Right lung (tissue), 5 donors: ENCODE data around the gene AMER3. TPM values are rescaled to one million over a fixed set of nuclear protein-coding genes. Genes with fewer than 3 reads are reported as not detected.

ENCODE experiments used
- DNase-seq, 2 donors: peaks; one replicate each; pipeline ENCODE4 v3.0.0-alpha.2; 2013
- polyA plus RNA-seq, 5 donors: library from polyadenylated mRNA; unstranded; fragments of 120-200 nt; gene quantifications; one replicate each; pipeline versions ENCODE4 v1.2.1 to v1.2.3, GENCODE V29; 2013; ENCODE audit warnings: inconsistent platforms in 1 of 5, low replicate concordance in 1 of 5; ENCODE audit not compliant: insufficient read length in 5 of 5, insufficient read depth in 1 of 5

AMER3 gene
- polyA plus RNA-seq, 5 donors, result 0.06 to 0.18 (median 0.07) TPM

DNA sequence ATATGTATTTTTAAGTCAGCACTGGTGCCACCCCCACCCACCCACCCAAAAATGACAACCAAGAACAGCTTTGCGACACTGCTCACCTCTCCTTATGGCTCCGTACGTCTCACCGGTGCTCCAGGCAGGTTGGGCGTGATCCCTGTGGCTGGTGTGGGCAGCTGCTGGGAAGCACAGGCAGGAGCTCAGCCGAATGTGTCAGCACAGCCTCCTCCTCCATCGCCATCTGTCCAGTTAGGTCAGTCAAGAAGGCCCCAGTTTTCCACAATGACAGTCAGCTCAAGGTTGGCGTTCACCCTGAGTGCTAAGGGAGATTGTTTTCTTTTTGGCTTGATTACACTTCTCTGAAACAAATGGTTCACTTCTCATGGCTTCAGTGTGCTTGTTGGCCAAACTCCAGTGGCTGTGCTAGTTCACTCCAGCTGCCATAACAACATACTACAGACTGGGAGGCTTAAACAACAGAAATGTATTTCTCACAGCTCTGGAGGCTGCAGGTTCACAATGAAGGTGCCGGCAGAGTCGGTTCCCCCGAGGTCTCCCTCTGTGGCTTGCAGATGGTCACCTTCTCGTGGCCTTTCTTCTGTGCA is 30.2 kb downstream of the AMER3 start:
- DNase-seq, result peak in 1 of 2 donors; percentile 4

DNA sequence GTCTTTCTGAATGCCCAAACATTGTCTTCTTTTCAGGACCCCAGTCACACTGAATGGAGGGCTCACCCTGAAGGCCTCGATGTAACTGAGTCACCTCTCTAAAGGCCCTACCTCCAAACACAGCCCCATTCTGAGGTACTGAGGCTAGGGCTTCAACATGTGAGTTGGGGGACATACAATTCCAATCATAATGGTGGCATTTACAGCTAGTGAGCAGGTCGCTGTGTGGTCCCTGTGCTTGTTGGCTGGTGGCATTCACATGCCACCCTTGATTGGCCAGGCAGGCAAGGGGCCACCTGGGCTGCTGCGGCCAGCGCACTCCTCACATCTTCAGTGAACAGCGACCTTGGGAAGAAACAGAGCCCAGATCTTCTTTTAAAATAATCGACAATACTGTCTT is 30.7 kb downstream of the AMER3 start:
- no peak for DNase-seq

DNA sequence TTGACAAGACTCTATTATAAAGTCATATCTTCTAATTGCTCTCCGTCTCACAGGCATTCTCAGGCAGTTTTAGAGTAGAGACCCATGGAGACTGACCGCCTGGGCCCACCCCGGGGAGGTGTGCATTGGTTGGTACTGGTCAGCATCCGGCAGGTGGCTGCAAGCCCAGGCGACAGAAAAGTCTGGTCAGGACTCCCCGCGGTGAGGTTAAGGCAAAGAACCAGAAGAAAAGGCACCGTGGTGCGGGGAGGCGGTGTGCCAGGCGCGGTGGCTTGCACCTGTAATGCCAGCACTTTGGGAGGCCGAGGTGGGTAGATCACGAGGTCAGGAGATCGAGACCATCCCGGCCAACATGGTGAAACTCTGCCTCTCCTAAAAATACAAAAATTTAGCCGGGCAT is 32.5 kb downstream of the AMER3 start:
- DNase-seq, result no peak

DNA sequence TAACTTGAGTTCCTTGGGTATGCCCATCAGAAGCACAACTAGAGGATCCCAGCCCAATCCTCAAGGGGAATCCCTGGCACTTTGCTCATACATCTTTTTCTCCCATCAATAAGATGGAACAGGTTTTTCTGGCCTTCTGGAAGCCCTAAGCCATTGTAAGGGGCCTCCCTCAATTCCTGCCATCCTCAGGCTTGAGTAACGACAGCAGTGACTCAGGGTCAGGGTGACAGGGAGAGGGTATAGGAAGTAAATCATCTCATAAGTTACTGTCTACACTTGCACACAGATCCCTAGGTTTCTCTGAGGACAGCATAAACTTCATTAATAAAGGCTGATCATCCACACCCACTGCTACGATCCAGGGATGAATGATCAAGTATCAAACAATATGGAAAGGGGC is 35.0 kb downstream of the AMER3 start:
- DNase-seq, result no peak

- DNase-seq, result no peak
Observed at GRCh38 chr2:130790804-130791616, 35.7 kb downstream of the AMER3 start.

DNA sequence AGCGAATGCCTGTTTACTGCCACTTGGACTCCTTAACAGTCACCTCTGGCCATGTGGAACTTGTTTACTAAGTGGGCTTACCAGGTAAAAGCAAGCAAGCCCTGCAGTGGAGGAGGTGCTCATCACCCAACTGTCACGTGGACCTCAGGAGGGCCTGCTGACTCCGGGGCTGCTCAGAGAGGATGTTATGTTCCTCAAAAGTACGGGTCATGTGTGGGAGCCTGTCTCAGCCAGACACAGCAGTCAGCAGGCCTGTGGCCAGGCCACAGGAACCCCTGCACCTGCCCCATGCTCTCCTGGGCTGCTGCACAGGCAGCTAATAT is 36.2 kb downstream of the AMER3 start:
- DNase-seq, result no peak

DNA sequence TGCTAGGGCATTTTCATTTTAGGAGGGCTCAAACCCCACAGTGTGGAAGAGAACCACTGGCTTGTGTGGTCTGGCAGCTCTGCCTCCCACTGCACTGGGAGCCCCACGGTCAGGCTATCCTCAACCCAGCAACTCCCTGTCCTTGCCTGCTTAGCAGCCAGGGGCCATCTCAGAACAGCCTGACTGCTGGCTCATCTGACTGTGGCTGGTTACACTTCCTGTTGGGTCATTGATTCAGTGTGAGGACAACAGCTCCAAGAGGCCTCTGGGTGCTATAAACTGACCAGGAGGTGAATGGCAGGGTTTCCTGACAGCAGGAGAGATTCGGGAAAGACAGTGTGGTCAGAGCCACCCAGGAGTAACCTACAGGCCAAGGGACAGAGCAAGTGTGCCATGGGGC is 40.1 kb downstream of the AMER3 start:
- DNase-seq, result no peak

- DNase-seq, result no peak
Observed at GRCh38 chr2:130796290-130796689, 41.0 kb downstream of the AMER3 start.

- DNase-seq, result peak; percentile 88 to 89
Observed at GRCh38 chr2:130797493-130798435, 42.4 kb downstream of the AMER3 start.

- peak; percentile 49 to 62 for DNase-seq
Observed at GRCh38 chr2:130798472-130799218, 43.3 kb downstream of the AMER3 start.

- no peak for DNase-seq
Observed at GRCh38 chr2:130799295-130799694, 44.0 kb downstream of the AMER3 start.

GRCh38 chr2:130805613-130806012 is 50.3 kb downstream of the AMER3 start:
- DNase-seq, result no peak

GRCh38 chr2:130806370-130806769 is 51.0 kb downstream of the AMER3 start:
- DNase-seq, result no peak

GRCh38 chr2:130807659-130808385 is 52.5 kb downstream of the AMER3 start:
- no peak for DNase-seq

- no peak for DNase-seq
Observed at GRCh38 chr2:130808482-130809268, 53.3 kb downstream of the AMER3 start.

GRCh38 chr2:130810490-130810889 is 55.1 kb downstream of the AMER3 start:
- DNase-seq, result no peak

GRCh38 chr2:130813722-130814121 is 58.4 kb downstream of the AMER3 start:
- no peak for DNase-seq

DNA sequence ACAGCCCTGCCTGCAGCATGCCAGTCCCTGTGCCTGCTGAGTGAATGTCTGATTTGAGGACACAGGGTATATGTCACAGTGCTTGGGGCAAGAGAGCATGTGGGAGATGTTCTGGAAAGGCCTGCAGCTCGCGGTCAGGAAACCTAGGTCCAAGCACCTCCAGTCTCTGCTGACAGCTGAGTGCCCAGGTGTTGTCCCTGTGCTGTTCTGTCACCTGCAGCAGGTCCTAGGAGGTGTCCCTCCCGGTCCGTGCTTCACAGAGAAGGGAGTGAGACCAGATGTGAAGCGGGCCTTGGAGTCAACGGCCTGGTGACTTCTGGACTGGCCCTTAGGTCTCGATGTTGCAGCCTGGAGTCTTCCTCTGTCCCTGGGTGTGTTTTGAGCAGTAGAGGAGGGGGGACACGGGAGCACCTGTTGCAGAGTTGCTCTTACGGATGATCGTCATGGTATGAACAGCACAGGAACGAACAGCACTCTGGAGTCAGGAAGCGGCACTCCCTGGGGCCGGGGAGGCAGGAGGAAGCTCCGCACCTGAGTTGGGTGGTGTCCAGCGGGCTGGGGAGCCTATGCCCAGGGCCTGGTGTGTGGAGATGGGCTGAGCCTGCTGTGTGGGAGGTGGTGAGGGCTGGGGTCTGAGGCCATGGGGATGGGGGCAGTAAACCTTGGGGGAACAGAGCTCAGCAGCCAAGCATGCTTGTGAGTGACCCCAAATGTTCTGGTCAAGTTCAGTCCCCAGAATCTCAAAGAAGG is 59.8 kb downstream of the AMER3 start:
- DNase-seq, result no peak
